HCT116 (cell line): Measurements from ENCODE around the gene FGGY. TPM values are rescaled to one million over a fixed set of nuclear protein-coding genes. Genes with fewer than 3 reads are reported as not detected.

Source experiments
- ATAC-seq: fragments of 200-7000 bp; cut with Tn5 transposase; 2 replicates; pipeline ENCODE4 v1.9.1; 2020; ENCODE audit warnings: mild to moderate bottlenecking, moderate library complexity
- BruUV-seq: library from RNA; stranded (reverse); fragments of 400-500 nt; replicated peaks from 2 replicates; lab custom pipeline; 2021; lab: Mats Ljungman, UMichigan
- CTCF ChIA-PET: fragments of 300-600 bp; sonication (Branson Sonifier 250); formaldehyde crosslinking; loops from one replicate; lab custom pipeline; 2021; ENCODE audit warnings: antibody characterized with exemption; lab: Charles Lee
- POLR2A ChIA-PET: fragments of 300-600, 350-600 bp; sonication (Branson Sonifier 250); formaldehyde crosslinking; loops from one replicate; lab custom pipeline; 2021; ENCODE audit warnings: antibody characterized with exemption; lab: Charles Lee
- RAD21 ChIA-PET, 2 experiments: fragments of 300-600 bp; sonication (Branson Sonifier 250); formaldehyde crosslinking; loops; one replicate each; lab custom pipeline; 2023; ENCODE audit warnings: low total read pairs in 2 of 2; ENCODE audit not compliant: uncharacterized antibody in 2 of 2, unreplicated experiment in 2 of 2, low non-redundant PET in 1 of 2; lab: Charles Lee
- DNase-seq: peaks from one replicate; pipeline ENCODE4 v3.0.0-alpha.2; 2010; ENCODE audit warnings: low read depth, low spot score
- H2AFZ ChIP-seq: fragments of 200-600 bp; shearing (Covaris generic), sonication (generic); 2 replicates; pipeline ENCODE4 v1.6.1; 2017; ENCODE audit warnings: low read depth, mixed run types, mixed read lengths, antibody characterized with exemption, low read length; ENCODE audit not compliant: poor library complexity, severe bottlenecking
- H3K27ac ChIP-seq: 2 replicates; pipeline ENCODE4 v1.5.1; 2012; ENCODE audit warnings: low read depth, low read length
- H3K27me3 ChIP-seq: fragments of 200-600 bp; sonication (generic); 2 replicates; pipeline ENCODE4 v1.6.1; 2016; ENCODE audit warnings: mixed run types, low read length, mixed read lengths; ENCODE audit not compliant: insufficient read depth
- H3K36me3 ChIP-seq, 2 experiments: fragments of 200-500 bp in 1 of 2; fragments of 200-600 bp in 1 of 2; sonication (Bioruptor generic) in 1 of 2; sonication (generic) in 1 of 2; 2 replicates each; pipeline versions ENCODE4 v1.5.1 to v1.6.1; 2014 to 2016; ENCODE audit warnings: low read length in 2 of 2, inconsistent platforms in 1 of 2, mixed read lengths in 1 of 2, mixed run types in 1 of 2; ENCODE audit not compliant: insufficient read depth in 2 of 2, control insufficient read depth in 1 of 2
- H3K4me1 ChIP-seq, 2 experiments: fragments of 200-600 bp in 1 of 2; sonication (generic) in 1 of 2; 2 replicates each; pipeline versions ENCODE4 v1.5.1 to v1.6.1; 2012 to 2017; ENCODE audit warnings: low read length in 2 of 2, inconsistent platforms in 1 of 2, mild to moderate bottlenecking in 1 of 2, mixed read lengths in 1 of 2, mixed run types in 1 of 2, moderate library complexity in 1 of 2; ENCODE audit not compliant: insufficient read depth in 2 of 2, control insufficient read depth in 1 of 2
- H3K4me2 ChIP-seq: fragments of 200-600 bp; sonication (generic); 2 replicates; pipeline ENCODE4 v1.6.1; 2017; ENCODE audit warnings: mixed run types, low read length, mixed read lengths
- H3K4me3 ChIP-seq, 2 experiments: fragments of 200-600 bp in 1 of 2; sonication (generic) in 1 of 2; replicated peaks in 1 of 2; 2 replicates each; pipeline ENCODE4 v1.5.1; 2011 to 2016; ENCODE audit warnings: low read length in 2 of 2, control low read depth in 1 of 2, low read depth in 1 of 2, mild to moderate bottlenecking in 1 of 2, mixed read lengths in 1 of 2, mixed run types in 1 of 2
- H3K79me2 ChIP-seq: fragments of 200-600 bp; sonication (generic); 2 replicates; pipeline ENCODE4 v1.6.1; 2017; ENCODE audit warnings: mild to moderate bottlenecking, mixed run types, low read length, moderate library complexity, mixed read lengths; ENCODE audit not compliant: insufficient read depth
- H3K9ac ChIP-seq: fragments of 200-600 bp; sonication (generic); 2 replicates; pipeline ENCODE4 v1.6.1; 2016; ENCODE audit warnings: low read length, mixed read lengths
- H3K9me2 ChIP-seq: fragments of 200-600 bp; sonication (generic), shearing (Covaris generic); 2 replicates; pipeline ENCODE4 v1.6.1; 2017; ENCODE audit warnings: mixed run types, mild to moderate bottlenecking, moderate library complexity; ENCODE audit not compliant: insufficient read depth
- H3K9me3 ChIP-seq, 2 experiments: fragments of 200-500 bp in 1 of 2; fragments of 200-600 bp in 1 of 2; sonication (Bioruptor generic) in 1 of 2; sonication (generic) in 1 of 2; 2 replicates each; pipeline ENCODE4 v1.6.1; 2014 to 2017; ENCODE audit warnings: low read length in 2 of 2, mixed read lengths in 2 of 2, inconsistent platforms in 1 of 2, low read depth in 1 of 2, mild to moderate bottlenecking in 1 of 2, mixed run types in 1 of 2, moderate library complexity in 1 of 2; ENCODE audit not compliant: control insufficient read depth in 1 of 2, insufficient read depth in 1 of 2
- H4K20me1 ChIP-seq: fragments of 200-600 bp; sonication (generic), shearing (Covaris generic); 2 replicates; pipeline ENCODE4 v1.6.1; 2017; ENCODE audit warnings: mixed run types, mild to moderate bottlenecking, moderate library complexity; ENCODE audit not compliant: insufficient read depth
- CBX3 ChIP-seq: IDR thresholded peaks from 2 replicates; pipeline ENCODE4 v1.6.1; 2012; ENCODE audit warnings: low read depth
- EGR1 ChIP-seq: IDR thresholded peaks from 2 replicates; pipeline ENCODE4 v1.6.1; 2012; ENCODE audit warnings: low read depth
- JUND ChIP-seq: IDR thresholded peaks from 2 replicates; pipeline ENCODE4 v1.6.1; 2012
- POLR2A ChIP-seq: IDR thresholded peaks from 2 replicates; pipeline ENCODE4 v1.7.0; 2011; ENCODE audit warnings: borderline replicate concordance; ENCODE audit not compliant: insufficient read depth, insufficient read length; ENCODE audit errors: extremely low read depth
- RAD21 ChIP-seq: IDR thresholded peaks from 2 replicates; pipeline ENCODE4 v1.6.1; 2012; ENCODE audit warnings: low read depth, mild to moderate bottlenecking
- SRF ChIP-seq: IDR thresholded peaks from 2 replicates; pipeline ENCODE4 v1.6.1; 2012; ENCODE audit warnings: low read depth
- TCF7L2 ChIP-seq: IDR thresholded peaks from 2 replicates; pipeline ENCODE4 v1.7.0; 2011; ENCODE audit warnings: borderline replicate concordance, inconsistent platforms; ENCODE audit not compliant: insufficient read depth, insufficient read length; ENCODE audit errors: extremely low read depth
- YY1 ChIP-seq: IDR thresholded peaks from 2 replicates; pipeline ENCODE4 v1.6.1; 2011; ENCODE audit warnings: low read length, low read depth, moderate library complexity, mild to moderate bottlenecking; ENCODE audit not compliant: insufficient replicate concordance; ENCODE audit errors: extremely low read depth
- ZBTB33 ChIP-seq: IDR thresholded peaks from 2 replicates; pipeline ENCODE4 v1.6.1; 2011; ENCODE audit warnings: mild to moderate bottlenecking, low read length, moderate library complexity; ENCODE audit not compliant: insufficient replicate concordance; ENCODE audit errors: extremely low read depth
- ZFX ChIP-seq: fragments of 450-650 bp; IDR thresholded peaks from 2 replicates; pipeline ENCODE4 v1.6.1; 2017
- intact Hi-C: fragments of 100-400 bp; cut with micrococcal nuclease; formaldehyde crosslinking; loops from 2 replicates; pipeline ENCODE4 v1.10.0; 2022
- total RNA-seq: library from RNA; stranded (reverse); gene quantifications from one replicate; pipeline ENCODE4 v1.2.1, GENCODE V29; 2021; ENCODE audit not compliant: unreplicated experiment

FGGY gene
- total RNA-seq, 1 experiment from 2014 or later, result 10.6 TPM

GRCh38 chr1:59703226-59703917 lies 406.5 kb downstream of the FGGY start:
- intact Hi-C loops, result no loop called here
- CTCF ChIA-PET, result no interaction called here

DNA sequence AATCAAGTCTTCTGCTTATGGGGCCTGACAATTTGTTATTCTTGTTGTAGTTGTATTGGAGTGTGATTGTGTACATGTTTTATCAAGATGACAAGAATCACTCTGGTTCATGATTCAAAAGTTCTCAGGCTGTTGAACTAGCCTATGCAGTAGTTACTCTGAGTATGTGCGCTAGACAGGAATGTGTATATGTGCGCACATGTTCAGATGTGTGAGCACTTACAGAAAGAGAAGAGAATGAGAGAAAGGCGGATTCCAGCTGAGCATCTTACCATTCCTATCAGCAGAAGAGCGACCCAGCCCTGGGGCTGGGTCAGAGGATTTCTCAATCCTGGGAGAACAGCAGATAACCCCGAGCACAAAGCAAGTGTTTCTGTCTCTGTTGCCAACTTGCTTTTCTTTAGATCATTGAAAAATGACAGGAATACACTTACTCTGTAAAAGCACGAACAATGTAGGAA lies 407.1 kb downstream of the FGGY start:
- no peak overlapping the region for H3K9ac ChIP-seq
- H3K27me3 ChIP-seq, result no peaks in the 10 kb centered on the region
- CTCF ChIA-PET, result no interaction called here
- no peaks in the 10 kb centered on the region for H3K9me3 ChIP-seq
- no TSS peak for BruUV-seq
- POLR2A ChIA-PET, result interaction anchor here (1.0 kb wide), 1 partner anchor 407 kb away, joined by 3 read pairs; no protein-coding TSS in a partner anchor
- intact Hi-C loops, result no loop called here
- DNase-seq, result no peak
- H3K4me1 ChIP-seq, result peaks cover 10 to 14% of the 10 kb centered on the region in 2 experiments; a peak in 3 of 4 replicates
- TF ChIP-seq TCF7L2 (no peak), POLR2A (no peak), CBX3 (no peak), ZBTB33 (no peak), ZFX (no peak), YY1 (no peak), SRF (no peak), EGR1 (no peak), JUND (no peak), RAD21 (no peak)
- H3K27ac ChIP-seq, result no peak overlapping the region
- no peaks in the 10 kb centered on the region for H3K9me2 ChIP-seq
- H3K4me3 ChIP-seq, result no peak overlapping the region
- H2AFZ ChIP-seq, result no peak overlapping the region
- no peaks in the 10 kb centered on the region for H3K36me3 ChIP-seq
- no peaks in the 10 kb centered on the region for H4K20me1 ChIP-seq
- ATAC-seq, result no peak
- no peak overlapping the region for H3K4me2 ChIP-seq
- no peaks in the 10 kb centered on the region for H3K79me2 ChIP-seq
- RAD21 ChIA-PET, result no interaction called here

More at GRCh38 chr1:59703226-59703917, 406.5 kb downstream of the FGGY start:
- Histone ChIP-seq H3K79me2 (no peaks in the 10 kb centered on the region), H3K27ac (no peak overlapping the region), H3K4me2 (no peak overlapping the region), H4K20me1 (no peaks in the 10 kb centered on the region), H3K4me1 (peaks cover 10 to 14% of the 10 kb centered on the region in 2 experiments; a peak in 3 of 4 replicates), H3K36me3 (no peaks in the 10 kb centered on the region), H3K9me3 (no peaks in the 10 kb centered on the region), H3K27me3 (no peaks in the 10 kb centered on the region), H3K9ac (no peak overlapping the region), H2AFZ (no peak overlapping the region), H3K4me3 (no peak overlapping the region), H3K9me2 (no peaks in the 10 kb centered on the region)
- no peak for TF ChIP-seq ZBTB33
- no peak for TF ChIP-seq POLR2A
- DNase-seq (no peak), ATAC-seq (no peak)
- POLR2A ChIA-PET, result interaction anchor here (1.0 kb wide), 1 partner anchor 407 kb away, joined by 3 read pairs; no protein-coding TSS in a partner anchor
- BruUV-seq, result no TSS peak
- RAD21 ChIA-PET, result no interaction called here
